HUES64 (cell line): ENCODE results near the gene CTSA.

ENCODE experiments used
- H3K27ac ChIP-seq: 2 replicates; pipeline ENCODE4 v1.7.0; 2013; ENCODE audit warnings: low read depth, low read length, inconsistent platforms
- H3K27me3 ChIP-seq: 2 replicates; pipeline ENCODE4 v1.6.1; 2013; ENCODE audit warnings: mild to moderate bottlenecking, low read length; ENCODE audit not compliant: insufficient read depth
- H3K36me3 ChIP-seq: 2 replicates; pipeline ENCODE4 v1.6.1; 2013; ENCODE audit warnings: mild to moderate bottlenecking, low read length; ENCODE audit not compliant: insufficient read depth
- H3K4me1 ChIP-seq: 2 replicates; pipeline ENCODE4 v1.6.1; 2013; ENCODE audit warnings: mild to moderate bottlenecking, low read length, moderate library complexity; ENCODE audit not compliant: insufficient read depth
- H3K4me3 ChIP-seq: 2 replicates; pipeline ENCODE4 v1.5.1; 2013; ENCODE audit warnings: mild to moderate bottlenecking, low read length, moderate library complexity
- H3K9ac ChIP-seq: 2 replicates; pipeline ENCODE4 v1.6.1; 2013; ENCODE audit warnings: mild to moderate bottlenecking, low read depth, low read length
- H3K9me3 ChIP-seq: 2 replicates; pipeline ENCODE4 v1.6.1; 2013; ENCODE audit warnings: low read depth, low read length; ENCODE audit not compliant: insufficient read depth
- WGBS: fragments of 150-250, 120-280 bp; methylation state at CpG from one replicate; pipeline ENCODE4 v1.1.7; 2013; ENCODE audit warnings: missing lambda C conversion rate; 5-methylcytosine and 5-hydroxymethylcytosine counted together

CTSA gene

GRCh38 chr20:45910670-45911485, 19.7 kb downstream of the CTSA start:
- H3K27ac ChIP-seq, result peak overlapping the region; percentile 68
- H3K36me3 ChIP-seq, result peaks cover 33% of the 10 kb centered on the region
- H3K4me1 ChIP-seq, result peaks cover 4% of the 10 kb centered on the region; the same call in 1 of the 2 replicates
- H3K9ac ChIP-seq, result peak overlapping the region; percentile 78
- no peaks in the 10 kb centered on the region for H3K9me3 ChIP-seq
- peak overlapping the region; percentile 74 for H3K4me3 ChIP-seq
- 2% methylated on average over 43 of the region's 43 CpGs for WGBS
- H3K27me3 ChIP-seq, result no peaks in the 10 kb centered on the region

- Histone ChIP-seq H3K4me3 (peak within 1 kb of the TSS; percentile 74), H3K27ac (peak within 1 kb of the TSS; percentile 68), H3K9me3 (no peaks in the 10 kb centered on the region), H3K36me3 (peaks cover 27% of the 10 kb centered on the region), H3K4me1 (peaks cover 4% of the 10 kb centered on the region; the same call in 1 of the 2 replicates), H3K27me3 (no peaks in the 10 kb centered on the region), H3K9ac (peak within 1 kb of the TSS; percentile 78)
- under 1% methylated on average over 53 of the region's 58 CpGs for WGBS
Measured at GRCh38 chr20:45911486-45912343, 20.6 kb downstream of the CTSA start, which contains the start of gene PLTP. Gene PLTP, minus strand, starts transcription at chr20:45912155. Its CDS starts 703 bp downstream, at chr20:45911452.

- no peaks in the 10 kb centered on the region for H3K27me3 ChIP-seq
- peak overlapping the region; percentile 74 for H3K4me3 ChIP-seq
- 31% methylated on average over 4 of the region's 4 CpGs for WGBS
- no peaks in the 10 kb centered on the region for H3K9me3 ChIP-seq
- no peak overlapping the region for H3K27ac ChIP-seq
- H3K4me1 ChIP-seq, result peaks cover 4% of the 10 kb centered on the region; the same call in 1 of the 2 replicates
- H3K36me3 ChIP-seq, result peaks cover 22% of the 10 kb centered on the region
- H3K9ac ChIP-seq, result peak overlapping the region; percentile 78; the same call in 1 of the 2 replicates
Measured at GRCh38 chr20:45912344-45912682, 21.2 kb downstream of the CTSA start.

GRCh38 chr20:45913116-45913515, 22.0 kb downstream of the CTSA start:
- no peak overlapping the region for H3K4me3 ChIP-seq

GRCh38 chr20:45917790-45918141, 26.6 kb downstream of the CTSA start:
- H3K9me3 ChIP-seq, result no peaks in the 10 kb centered on the region
- no peak overlapping the region for H3K4me3 ChIP-seq
- 92% methylated on average over 5 of the region's 5 CpGs for WGBS
- no peak overlapping the region for H3K27ac ChIP-seq
- H3K4me1 ChIP-seq, result no peaks in the 10 kb centered on the region
- no peaks in the 10 kb centered on the region for H3K36me3 ChIP-seq
- no peak overlapping the region for H3K9ac ChIP-seq
- H3K27me3 ChIP-seq, result no peaks in the 10 kb centered on the region

More at GRCh38 chr20:45913116-45913515, 22.0 kb downstream of the CTSA start:
- peaks cover 14% of the 10 kb centered on the region for H3K36me3 ChIP-seq
- H3K9ac ChIP-seq, result no peak overlapping the region
- no peak overlapping the region for H3K27ac ChIP-seq
- no peaks in the 10 kb centered on the region for H3K27me3 ChIP-seq
- H3K4me1 ChIP-seq, result peaks cover 4% of the 10 kb centered on the region; the same call in 1 of the 2 replicates
- H3K9me3 ChIP-seq, result no peaks in the 10 kb centered on the region
- WGBS, result 93% methylated on average over 4 of the region's 5 CpGs

DNA sequence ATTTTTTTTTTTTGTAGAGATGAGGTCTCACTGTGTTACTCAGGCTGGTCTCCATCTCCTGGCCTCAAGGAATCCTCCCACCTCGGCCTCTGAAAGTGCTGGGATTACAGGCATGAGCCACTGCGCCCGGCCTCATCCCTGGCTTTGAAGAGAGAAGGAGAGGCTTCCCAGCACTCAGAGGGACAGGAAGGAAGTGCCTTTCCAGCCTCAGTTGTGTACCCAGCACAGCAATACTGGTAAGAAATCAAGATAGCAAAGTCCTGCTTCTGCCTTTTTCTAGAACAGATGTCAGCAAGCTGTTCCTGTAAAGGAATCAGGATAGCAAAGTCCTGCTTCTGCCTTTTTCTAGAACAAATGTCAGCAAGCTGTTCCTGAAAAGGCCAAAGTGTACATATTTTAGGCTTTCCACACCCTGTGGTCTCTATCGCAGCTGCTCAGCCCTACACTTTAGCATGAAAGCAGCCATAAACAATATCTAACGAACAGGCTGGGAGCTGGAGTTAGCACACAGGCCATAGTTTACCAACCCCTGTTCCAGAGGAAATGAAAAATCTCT, 27.1 kb downstream of the CTSA start:
- no peaks in the 10 kb centered on the region for H3K4me1 ChIP-seq
- no peak overlapping the region for H3K9ac ChIP-seq
- no peaks in the 10 kb centered on the region for H3K9me3 ChIP-seq
- 96% methylated on average over 5 of the region's 5 CpGs for WGBS
- no peak overlapping the region for H3K4me3 ChIP-seq
- no peaks in the 10 kb centered on the region for H3K27me3 ChIP-seq
- no peak overlapping the region for H3K27ac ChIP-seq
- H3K36me3 ChIP-seq, result no peaks in the 10 kb centered on the region

DNA sequence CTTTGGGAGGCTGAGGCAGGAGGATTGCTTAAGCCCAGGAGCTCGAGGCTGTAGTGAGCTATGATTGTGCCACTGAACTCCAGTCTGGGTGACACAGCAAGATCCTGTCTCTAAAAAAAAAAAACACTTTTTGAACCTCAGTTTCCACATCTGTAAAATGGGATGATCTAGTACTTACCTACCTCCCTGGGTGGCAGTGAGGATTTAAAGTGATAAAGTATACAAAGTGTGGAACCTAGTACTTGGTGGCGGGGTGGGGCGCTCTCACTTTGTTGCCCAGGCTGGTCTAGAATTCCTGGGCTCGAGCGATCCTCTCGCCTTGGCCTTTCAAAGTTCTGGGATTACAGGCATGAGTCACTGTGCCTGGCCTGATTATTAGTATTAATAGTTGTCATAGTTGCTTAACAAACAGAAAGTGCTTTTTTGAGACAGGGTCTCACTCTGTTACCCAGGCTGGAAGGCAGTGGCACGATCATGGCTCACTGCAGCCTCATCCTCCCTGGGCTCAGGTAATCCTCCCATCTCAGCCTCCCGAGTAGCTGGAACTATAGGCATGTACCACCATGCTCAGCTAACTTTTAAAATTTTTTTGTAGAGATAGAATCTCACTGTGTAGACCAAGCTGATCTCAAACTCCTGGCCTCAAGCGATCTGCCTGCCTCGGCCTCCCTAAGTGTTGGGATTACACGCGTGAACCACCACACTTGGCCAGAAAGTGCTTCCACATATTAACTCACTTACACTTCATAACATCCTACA, 27.8 kb downstream of the CTSA start:
- Histone ChIP-seq H3K9ac (no peak overlapping the region), H3K27me3 (no peaks in the 10 kb centered on the region), H3K27ac (no peak overlapping the region), H3K4me3 (no peak overlapping the region), H3K9me3 (no peaks in the 10 kb centered on the region), H3K36me3 (no peaks in the 10 kb centered on the region), H3K4me1 (no peaks in the 10 kb centered on the region)
- 94% methylated on average over 12 of the region's 12 CpGs for WGBS

DNA sequence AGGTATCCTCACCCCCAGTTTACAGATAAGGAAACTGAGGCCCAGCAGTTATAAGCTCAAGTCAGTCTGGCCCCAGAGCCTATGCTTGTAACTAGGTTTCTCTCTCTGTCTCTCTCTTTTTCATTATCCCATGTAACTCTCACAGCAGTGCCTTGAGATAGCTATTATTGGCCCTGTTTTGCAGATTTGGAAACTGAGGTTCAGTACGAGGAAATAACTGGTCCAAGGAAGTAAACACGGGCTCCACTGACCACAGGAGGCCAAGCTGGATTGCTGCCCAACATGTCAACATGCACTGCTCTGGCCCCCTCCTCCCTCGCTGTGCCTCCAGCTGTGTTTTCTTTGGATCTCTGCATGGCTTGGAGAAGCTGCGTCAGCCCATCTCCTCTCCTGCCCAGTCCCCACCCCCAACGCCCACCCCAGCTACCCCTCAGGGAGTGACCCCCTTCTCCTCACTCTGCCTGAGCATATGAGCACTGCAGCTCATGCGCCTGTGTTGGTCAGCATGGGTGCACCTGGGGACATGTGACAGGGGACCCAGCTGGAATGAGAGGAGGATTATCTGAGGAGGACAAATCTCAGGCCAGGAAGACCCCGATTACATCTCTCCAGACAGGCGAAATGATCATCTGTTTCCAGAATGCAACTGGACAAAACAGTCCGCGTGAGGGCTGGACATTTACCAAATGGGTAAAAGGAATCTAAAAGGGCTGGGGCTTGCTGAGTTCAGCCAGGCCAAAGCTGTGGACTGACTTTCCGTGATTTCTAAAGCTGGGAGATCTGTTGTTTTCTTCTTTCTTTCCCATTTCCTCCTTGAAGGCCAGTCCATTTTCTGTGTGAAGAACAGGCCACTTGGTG, 28.6 kb downstream of the CTSA start:
- Histone ChIP-seq H3K4me3 (no peak overlapping the region), H3K27me3 (no peaks in the 10 kb centered on the region), H3K9me3 (no peaks in the 10 kb centered on the region), H3K27ac (no peak overlapping the region), H3K36me3 (no peaks in the 10 kb centered on the region), H3K9ac (no peak overlapping the region), H3K4me1 (no peaks in the 10 kb centered on the region)
- 76% methylated on average over 11 of the region's 11 CpGs for WGBS

DNA sequence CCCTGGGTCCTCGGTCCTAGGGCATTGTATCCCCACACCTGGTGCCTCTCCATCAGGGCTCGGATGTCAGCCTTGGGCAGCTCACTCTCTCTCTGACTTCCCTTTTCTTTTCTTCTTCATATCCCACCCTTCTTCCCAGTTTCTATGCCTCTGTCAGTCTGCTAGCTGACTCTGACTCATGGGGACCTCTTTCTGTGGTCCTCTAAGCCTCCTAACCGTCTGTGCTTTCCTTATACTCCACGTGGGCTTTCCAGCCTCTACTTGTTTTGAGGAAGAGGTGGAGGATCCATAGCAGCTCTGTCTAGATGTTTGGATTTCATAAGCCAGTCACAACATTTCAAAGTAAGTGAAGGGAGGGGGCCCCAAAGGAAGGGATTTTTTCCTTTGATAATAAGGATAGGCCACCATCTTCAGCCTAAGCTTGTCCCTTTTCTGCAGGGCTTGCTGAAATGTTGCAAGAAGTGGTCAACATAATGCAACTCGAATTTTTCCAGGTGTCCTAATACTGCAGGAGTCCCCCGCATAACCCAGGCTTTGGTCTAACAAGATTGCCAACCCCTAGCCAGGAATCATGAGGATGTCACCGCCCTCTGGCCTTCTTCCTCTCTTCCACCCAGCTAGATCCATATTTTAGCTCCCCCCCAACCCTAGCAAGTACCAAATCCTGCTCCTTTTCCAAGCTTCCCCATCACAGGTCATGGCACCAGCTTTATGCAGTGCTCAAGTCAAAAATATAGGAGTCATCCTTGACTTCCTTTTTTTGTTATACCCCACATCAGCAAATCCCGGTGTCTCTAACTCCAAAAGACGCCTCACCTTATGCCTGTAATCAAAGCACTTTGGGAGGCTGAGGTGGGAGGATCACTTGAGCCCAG, 29.6 kb downstream of the CTSA start:
- H3K9ac ChIP-seq, result no peak overlapping the region
- H3K4me3 ChIP-seq, result no peak overlapping the region
- H3K27ac ChIP-seq, result no peak overlapping the region
- H3K36me3 ChIP-seq, result no peaks in the 10 kb centered on the region
- WGBS, result 83% methylated on average over 8 of the region's 9 CpGs
- H3K4me1 ChIP-seq, result peaks cover 4% of the 10 kb centered on the region; the same call in 1 of the 2 replicates
- no peaks in the 10 kb centered on the region for H3K9me3 ChIP-seq
- no peaks in the 10 kb centered on the region for H3K27me3 ChIP-seq
